ENCODE measurements around the gene ASB8.

The ASB8 gene

DNA sequence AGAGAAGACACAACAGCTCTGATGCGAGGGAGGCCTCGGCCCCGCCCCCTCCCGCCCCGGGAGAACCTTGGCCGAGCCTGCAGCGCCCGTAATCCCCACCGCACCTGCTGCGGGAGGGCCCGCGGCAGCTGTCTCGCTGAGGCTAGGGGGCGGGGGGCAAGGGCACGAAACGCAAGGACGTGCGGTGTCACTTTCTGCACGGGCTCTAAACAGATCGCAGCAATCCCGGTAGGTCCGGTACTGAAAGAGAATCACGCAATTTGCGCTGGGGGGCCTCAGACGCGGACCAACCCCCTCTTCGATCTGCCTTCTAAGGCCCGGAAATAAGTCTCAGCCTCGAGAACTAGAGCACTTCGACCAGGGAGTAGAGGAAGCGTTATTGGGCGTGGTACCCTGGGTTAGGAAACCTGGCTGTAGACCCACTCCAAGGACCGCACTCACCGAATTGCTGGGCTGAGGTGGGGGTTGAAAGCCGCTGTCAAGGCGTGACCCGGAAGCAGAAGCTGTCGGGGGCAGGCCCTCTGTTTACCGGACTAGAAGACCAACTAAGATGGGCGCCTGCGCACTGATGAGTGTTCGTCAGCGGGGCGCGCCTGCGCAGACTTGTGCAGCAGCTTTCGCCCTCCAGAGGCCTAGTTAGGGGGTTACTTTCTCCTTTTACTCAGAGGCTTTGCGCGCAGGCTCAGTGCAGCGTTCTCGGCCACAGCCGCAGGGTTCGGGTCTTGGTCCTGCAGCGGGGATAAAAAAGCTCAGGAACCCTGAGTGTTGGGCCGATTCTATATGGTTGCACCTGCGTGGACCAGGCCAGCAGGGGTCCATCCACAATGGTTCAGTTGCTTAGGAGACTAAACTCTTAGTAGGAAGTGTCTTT is at the start of gene ASB8:
Gene ASB8, minus strand, starts transcription at position 498 of the 871 bp plus-strand sequence. CDS start 4,019 bp downstream, outside the sequence.
- peak; percentile 97 to 99 for DNase-seq

- DNase-seq, result no peak
These were observed 45.9 kb upstream of the ASB8 start, which contains the start of gene OR10AD1 for GRCh38 chr12:48203192-48203591. Gene OR10AD1, minus strand, starts transcription at chr12:48203292. Its CDS starts 0 bp downstream, at chr12:48203292.

DNA sequence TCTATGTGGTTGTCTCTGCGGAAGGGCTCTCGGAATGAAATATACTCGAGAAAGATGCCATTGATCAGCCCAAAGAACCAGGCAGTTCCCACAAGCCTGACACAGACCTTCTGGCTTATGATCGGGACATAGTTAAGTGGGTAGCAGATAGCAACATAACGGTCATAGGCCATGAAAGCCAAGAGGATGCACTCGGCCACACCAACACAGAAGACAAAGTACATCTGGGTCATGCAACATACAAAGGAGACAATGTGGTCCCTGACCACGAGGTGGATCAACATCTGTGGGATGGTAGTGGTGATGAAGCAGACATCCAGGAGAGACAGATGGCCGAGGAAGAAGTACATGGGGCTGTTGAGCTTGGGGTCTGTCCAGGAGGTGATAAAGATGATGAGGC is 45.5 kb upstream of the ASB8 start:
- DNase-seq, result no peak

DNA sequence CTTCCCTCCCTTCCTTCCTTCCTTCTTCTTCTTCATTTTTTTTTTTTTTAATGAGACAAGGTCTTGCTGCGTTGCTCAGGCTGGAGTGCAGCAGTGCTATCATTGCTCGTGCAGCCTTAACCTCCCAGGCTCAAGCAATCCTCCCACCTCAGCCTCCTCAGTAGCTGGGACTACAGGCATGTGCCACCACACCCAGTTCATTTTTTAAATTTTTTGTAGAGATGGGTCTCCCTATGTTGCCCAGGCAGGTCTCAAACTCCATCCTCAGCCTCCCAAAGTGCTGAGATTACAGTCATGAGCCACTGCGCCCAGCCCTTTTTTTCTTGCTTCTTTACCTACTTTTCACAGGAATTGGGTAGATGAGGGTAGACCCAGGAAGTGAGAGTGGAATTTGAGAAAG is 44.2 kb upstream of the ASB8 start:
- no peak for DNase-seq

- no peak for DNase-seq
These were observed 43.8 kb upstream of the ASB8 start for GRCh38 chr12:48201091-48201490.

DNA sequence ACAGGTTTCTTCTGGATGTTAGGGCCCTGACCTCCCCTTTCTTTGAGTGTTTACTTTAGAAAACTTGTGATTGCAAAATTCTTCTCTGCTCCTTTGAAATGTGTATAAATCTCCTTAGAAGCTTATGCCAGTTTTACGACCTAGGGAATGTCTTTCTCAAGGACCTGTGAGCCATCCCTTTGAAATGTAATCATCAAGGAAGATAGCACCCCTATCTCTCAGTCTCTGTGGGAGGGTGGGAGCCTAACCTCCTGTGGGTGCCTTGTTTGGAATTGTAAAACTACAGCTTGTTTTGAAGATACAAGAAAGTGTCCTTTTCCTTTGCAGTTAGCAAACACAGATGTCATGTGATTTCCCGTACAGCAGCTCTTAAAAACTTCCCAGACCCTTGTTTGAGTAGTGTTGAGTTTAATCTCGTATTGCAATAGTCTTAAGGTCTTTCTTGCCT is 42.5 kb upstream of the ASB8 start:
- no peak for DNase-seq

GRCh38 chr12:48198985-48199384 is 41.7 kb upstream of the ASB8 start:
- no peak for DNase-seq

DNA sequence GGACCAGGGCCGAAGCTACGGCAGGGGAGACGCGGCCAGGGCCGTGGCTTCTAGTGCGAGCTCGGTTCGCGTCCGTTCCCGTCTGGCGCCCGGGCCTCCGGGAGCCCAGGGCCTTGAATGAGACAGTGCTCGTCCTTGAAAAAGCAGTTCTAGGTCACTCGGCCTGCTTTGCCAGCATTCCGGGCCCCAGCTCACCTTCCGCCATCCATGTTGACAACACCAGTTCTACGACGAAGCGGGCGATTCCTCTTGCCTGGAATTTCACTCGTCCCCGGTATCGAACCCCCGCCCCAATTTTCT is 41.3 kb upstream of the ASB8 start:
- no peak for DNase-seq

DNA sequence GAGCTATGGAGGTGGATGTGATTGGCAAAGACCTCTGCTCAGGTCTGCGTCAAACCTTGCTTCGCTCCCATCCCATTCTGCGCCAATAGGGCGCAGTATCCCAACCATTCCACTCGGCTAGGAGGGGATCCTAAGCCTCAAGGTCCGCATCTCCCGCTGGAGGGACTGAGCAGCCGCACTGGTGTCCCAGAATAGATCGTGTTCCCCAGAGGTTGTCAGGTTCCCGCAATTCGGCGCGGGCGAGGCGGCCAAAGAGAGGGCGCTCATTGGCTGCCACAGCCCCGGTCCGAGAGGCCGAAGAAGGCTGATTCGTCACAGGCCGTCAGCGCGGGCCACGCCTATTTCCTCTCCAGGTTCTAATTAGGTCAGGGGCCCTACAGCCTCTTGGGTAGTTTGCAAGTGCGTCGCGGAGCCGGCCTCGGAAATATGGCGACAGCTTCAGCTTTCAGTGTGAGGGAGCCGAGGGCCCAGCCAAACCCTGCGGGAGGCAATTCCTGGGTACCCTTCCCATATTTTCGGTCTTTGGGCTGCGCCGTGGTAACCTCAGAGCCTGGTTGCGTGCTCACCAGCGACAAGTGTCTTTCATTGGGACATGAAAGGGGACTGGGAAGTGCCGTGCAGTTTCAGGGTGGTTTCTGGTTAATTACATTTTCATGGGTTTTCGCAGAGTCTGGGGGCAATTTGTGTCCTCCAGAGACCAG is 40.8 kb upstream of the ASB8 start:
- DNase-seq, result peak; percentile 92 to 97

- DNase-seq, result no peak
These were observed 40.2 kb upstream of the ASB8 start for GRCh38 chr12:48197549-48197970.

DNA sequence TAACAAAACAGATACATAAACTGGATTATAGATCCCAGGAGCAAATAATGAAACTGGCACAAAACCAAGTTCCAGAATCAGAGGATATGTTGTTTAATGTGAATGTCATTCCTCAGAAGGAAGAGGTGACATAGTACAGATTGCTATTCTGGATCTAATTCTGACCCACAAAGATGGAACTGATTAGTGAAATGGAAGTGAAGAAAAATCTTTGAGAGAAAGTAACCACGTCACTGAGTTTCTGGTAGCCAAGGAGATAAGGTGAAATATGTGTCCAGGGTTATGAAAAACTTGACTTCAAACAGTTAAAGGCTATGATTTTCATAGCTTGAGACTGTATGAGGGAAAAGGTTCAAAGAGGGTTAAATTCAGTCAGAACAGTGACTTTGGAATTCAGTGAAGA is 37.5 kb upstream of the ASB8 start:
- DNase-seq, result no peak

- no peak for DNase-seq
These were observed 36.3 kb upstream of the ASB8 start for GRCh38 chr12:48193623-48194022.

DNA sequence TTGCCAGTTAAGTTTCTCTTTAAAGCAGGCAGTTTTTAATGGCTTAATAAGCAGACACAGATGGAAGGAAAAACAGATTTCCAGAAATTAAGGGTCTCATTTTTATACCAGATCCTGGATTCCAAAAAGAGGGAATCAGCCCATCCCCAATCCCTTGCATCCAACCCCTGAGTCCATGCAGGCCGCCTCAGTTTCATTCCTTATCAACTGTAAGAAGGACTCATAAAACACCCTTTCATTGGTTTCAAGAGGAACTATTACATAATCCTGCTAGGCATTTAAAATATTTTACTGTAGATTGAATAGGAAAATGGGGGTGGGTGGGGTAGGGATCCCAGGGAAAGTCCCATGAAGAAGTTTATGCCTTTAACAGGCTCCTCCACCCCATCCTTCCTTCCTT is 35.5 kb upstream of the ASB8 start:
- DNase-seq, result no peak

DNA sequence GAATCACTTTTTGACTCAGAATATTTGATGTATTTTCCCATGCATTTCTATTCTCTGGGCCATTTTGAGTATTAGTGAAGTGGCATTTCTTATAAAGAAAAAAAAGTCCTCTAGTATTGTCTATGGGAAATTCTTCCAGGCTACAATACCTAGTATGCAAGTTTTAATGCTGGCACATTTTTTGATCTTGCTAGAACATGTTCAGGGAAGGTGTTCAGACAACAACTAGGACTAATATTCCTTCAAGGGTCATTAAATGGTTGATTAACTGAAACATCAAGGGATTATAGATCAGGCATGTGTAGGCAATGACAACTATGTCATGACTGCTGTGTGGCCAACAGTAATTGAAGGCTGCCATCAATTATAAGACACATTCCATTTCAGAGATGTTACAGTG is 33.8 kb upstream of the ASB8 start:
- DNase-seq, result no peak

- peak; percentile 19 to 24 for DNase-seq
These were observed 32.2 kb upstream of the ASB8 start for GRCh38 chr12:48189331-48190125.

DNA sequence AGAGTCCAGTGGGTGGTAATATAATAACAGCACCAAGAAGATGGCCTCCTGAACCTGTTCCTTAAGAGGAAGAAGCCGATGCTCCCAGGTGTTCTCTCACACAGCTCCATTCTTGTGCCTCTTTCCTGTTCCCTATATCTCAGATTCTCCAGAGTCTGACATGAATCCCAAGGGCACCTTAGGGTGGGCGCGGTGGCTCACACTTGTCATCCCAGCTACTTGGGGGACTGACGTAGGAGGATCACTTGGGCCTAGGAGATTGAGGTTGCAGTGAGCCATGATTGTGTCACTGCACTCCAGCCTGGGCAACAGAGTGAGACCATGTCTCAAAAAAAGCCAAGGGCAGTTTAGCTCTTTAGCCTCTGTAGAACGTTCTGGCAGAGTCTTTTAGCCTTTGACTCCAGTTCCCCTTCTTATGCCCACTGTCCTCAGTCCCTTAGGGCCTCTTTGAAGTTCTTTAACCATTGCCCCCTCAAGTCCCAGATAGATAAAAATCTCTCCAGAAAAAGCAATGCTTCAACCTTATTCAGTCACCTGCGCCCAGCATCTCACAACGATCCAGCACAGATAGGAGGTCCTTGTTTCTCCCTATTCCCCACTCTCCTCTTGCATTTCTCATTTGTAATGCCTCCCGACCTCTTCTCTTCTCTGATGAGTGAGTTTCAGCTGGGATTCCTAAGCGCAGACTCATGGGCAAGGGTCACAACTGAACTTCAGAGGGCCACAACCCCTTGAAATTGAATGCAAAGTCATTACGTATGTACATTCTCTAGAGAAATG is 30.8 kb upstream of the ASB8 start:
- no peak for DNase-seq

DNA sequence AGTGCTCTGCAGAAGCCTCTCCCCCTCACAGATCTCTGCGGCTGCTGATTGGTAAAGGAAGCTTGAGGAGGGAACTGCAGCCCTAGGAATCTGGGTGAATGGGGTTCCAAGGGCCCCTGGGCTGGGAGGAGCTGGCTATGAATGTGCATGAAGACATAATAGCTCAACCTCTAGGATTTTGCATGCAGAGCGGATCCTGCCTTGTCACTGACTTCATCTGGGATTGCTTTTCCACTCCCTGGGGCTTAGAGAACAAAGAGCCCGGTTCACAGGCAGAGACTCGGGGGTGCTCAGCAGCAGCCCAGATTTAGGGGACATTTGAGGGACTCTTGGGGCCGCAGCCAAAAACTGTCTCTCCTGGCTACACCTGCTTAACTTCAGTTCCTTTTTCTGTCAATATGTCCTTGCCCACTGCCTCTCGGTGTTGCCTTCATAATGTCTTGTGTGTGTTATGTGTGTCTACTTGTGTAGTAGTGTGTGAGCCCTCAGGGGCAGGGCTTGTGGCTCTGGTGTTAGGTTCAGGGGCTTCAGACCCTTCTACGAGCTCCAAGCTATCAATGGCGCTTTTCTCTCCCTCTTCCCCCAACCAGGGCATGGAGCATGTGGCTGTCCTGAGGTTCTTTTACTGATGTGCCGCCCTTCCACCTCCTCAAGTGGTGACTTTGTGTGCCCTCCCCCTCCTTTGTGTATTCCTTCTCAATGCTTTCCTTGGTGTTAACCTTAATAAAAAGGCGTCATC is 28.0 kb upstream of the ASB8 start:
- no peak for DNase-seq

DNA sequence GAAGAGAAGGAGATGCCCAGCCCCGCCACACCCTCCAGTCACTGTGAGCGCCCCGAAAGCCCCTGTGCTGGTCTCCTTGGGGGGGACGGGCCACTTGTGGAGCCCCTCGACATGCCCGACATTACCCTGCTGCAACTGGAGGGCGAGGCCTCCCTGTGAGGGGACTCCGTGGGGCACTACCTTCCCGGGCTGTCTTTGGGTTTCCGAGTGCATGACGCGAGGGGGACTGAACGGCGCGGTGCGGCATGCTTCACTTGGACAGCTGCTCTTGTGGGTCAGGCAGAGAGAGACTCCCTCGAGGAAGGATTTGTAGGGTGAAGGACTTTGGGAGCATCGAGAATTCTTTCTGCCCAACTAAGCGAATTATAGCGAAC is 27.2 kb upstream of the ASB8 start:
- no peak for DNase-seq

DNA sequence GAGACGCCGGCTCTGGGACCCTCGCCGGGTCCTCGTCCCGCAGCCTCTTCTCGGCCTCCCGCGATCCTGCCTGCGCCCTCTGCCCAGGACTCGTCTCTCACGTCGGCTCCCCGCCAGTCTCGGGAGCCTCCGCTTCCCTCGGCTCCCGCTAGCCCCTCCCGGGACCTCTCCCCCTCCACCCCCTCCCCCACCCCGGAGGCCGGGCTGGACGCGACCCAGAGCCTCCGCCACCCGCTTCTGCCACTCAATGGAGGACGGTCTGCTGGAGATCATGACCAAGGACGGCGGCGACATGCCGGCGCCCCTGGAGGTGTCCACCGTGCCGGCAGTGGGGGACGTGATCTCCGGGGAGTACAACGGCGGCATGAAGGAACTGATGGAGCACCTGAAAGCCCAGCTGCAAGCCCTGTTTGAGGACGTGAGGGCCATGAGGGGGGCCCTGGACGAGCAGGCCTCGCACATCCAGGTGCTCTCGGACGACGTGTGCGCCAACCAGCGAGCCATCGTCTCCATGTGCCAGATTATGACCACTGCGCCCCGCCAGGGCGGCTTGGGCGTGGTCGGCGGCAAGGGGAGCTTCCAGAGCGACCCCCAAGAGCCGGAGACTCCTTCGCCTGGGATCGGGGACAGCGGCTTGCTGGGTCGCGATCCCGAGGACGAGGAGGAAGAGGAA is 26.7 kb upstream of the ASB8 start:
- no peak for DNase-seq

- peak; percentile 34 to 67 for DNase-seq
These were observed 26.0 kb upstream of the ASB8 start, which contains the start of gene CCDC184 for GRCh38 chr12:48183091-48183875. Gene CCDC184, plus strand, starts transcription at chr12:48183644. Its CDS starts 479 bp downstream, at chr12:48184123.

Measured in NCI-H187 (cell line).